Mesenchymal stem cell (in vitro differentiated cells and primary cell): ENCODE results near the gene ANO7.

Experiments
- DNase-seq: peaks from one replicate; pipeline ENCODE4 v3.0.0-alpha.2; 2013
- H2AFZ ChIP-seq: one replicate; pipeline ENCODE4 v1.6.1; 2013; ENCODE audit warnings: low read depth, mild to moderate bottlenecking, control low read depth, inconsistent platforms, low read length, moderate library complexity
- H2AK5ac ChIP-seq: 2 replicates; pipeline ENCODE4 v1.6.1; 2013; ENCODE audit warnings: low read length, moderate library complexity, mild to moderate bottlenecking, inconsistent platforms; ENCODE audit not compliant: severe bottlenecking
- H2BK120ac ChIP-seq: one replicate; pipeline ENCODE4 v1.6.1; 2013; ENCODE audit warnings: low read depth, mild to moderate bottlenecking, inconsistent platforms, low read length, moderate library complexity
- H2BK12ac ChIP-seq, 2 experiments: one replicate each; pipeline ENCODE4 v1.6.1; 2013; ENCODE audit warnings: inconsistent platforms in 2 of 2, low read length in 2 of 2, mild to moderate bottlenecking in 2 of 2, moderate library complexity in 2 of 2, control low read depth in 1 of 2
- H2BK15ac ChIP-seq: one replicate; pipeline ENCODE4 v1.6.1; 2013; ENCODE audit warnings: mild to moderate bottlenecking, low read depth, inconsistent platforms; ENCODE audit not compliant: poor library complexity, severe bottlenecking
- H2BK5ac ChIP-seq: 2 replicates; pipeline ENCODE4 v1.6.1; 2013; ENCODE audit warnings: low read depth, mild to moderate bottlenecking, low read length, control low read depth, inconsistent platforms; ENCODE audit not compliant: poor library complexity, severe bottlenecking
- H3K14ac ChIP-seq, 2 experiments: one replicate each; pipeline ENCODE4 v1.6.1; 2013; ENCODE audit warnings: inconsistent platforms in 2 of 2, low read length in 2 of 2, control low read depth in 1 of 2, mild to moderate bottlenecking in 1 of 2, moderate library complexity in 1 of 2
- H3K18ac ChIP-seq, 2 experiments: one replicate each; pipeline ENCODE4 v1.6.1; 2013; ENCODE audit warnings: inconsistent platforms in 2 of 2, low read length in 2 of 2, control low read depth in 1 of 2, low read depth in 1 of 2, mild to moderate bottlenecking in 1 of 2
- H3K23ac ChIP-seq, 2 experiments: one replicate each; pipeline ENCODE4 v1.6.1; 2013; ENCODE audit warnings: inconsistent platforms in 2 of 2, low read length in 2 of 2, mild to moderate bottlenecking in 2 of 2, moderate library complexity in 2 of 2, control low read depth in 1 of 2
- H3K27ac ChIP-seq: 2 replicates; pipeline ENCODE4 v1.5.1; 2013; ENCODE audit warnings: mild to moderate bottlenecking, moderate library complexity, low read length, control low read depth, inconsistent platforms; ENCODE audit not compliant: poor library complexity, severe bottlenecking
- H3K27me3 ChIP-seq, 2 experiments: 2 replicates each; pipeline versions ENCODE4 v1.6.1 to v1.7.0; 2013; ENCODE audit warnings: low read length in 2 of 2, mild to moderate bottlenecking in 2 of 2, moderate library complexity in 2 of 2, control low read depth in 1 of 2, inconsistent platforms in 1 of 2; ENCODE audit not compliant: control insufficient read depth in 1 of 2, insufficient read depth in 1 of 2
- H3K36me3 ChIP-seq, 2 experiments: 2 replicates each; pipeline versions ENCODE4 v1.6.1 to v1.7.0; 2013; ENCODE audit warnings: low read length in 2 of 2, control low read depth in 1 of 2, inconsistent platforms in 1 of 2, low read depth in 1 of 2, mild to moderate bottlenecking in 1 of 2; ENCODE audit not compliant: insufficient read depth in 2 of 2, control insufficient read depth in 1 of 2
- H3K4ac ChIP-seq, 2 experiments: one replicate each; pipeline ENCODE4 v1.6.1; 2013; ENCODE audit warnings: inconsistent platforms in 2 of 2, low read length in 2 of 2, mild to moderate bottlenecking in 2 of 2, moderate library complexity in 2 of 2, control low read depth in 1 of 2, low read depth in 1 of 2
- H3K4me1 ChIP-seq: 2 replicates; pipeline ENCODE4 v1.6.1; 2013; ENCODE audit warnings: low read depth, low read length, control low read depth; ENCODE audit not compliant: control insufficient read depth, insufficient read depth
- H3K4me2 ChIP-seq: 2 replicates; pipeline ENCODE4 v1.6.1; 2013; ENCODE audit warnings: low read length, mild to moderate bottlenecking, inconsistent platforms; ENCODE audit not compliant: poor library complexity, severe bottlenecking
- H3K4me3 ChIP-seq, 2 experiments: 2 replicates each; pipeline versions ENCODE4 v1.5.1 to v1.7.0; 2013; ENCODE audit warnings: low read length in 2 of 2, mild to moderate bottlenecking in 2 of 2, control low read depth in 1 of 2, low read depth in 1 of 2; ENCODE audit not compliant: insufficient read depth in 1 of 2
- H3K79me1 ChIP-seq: replicated peaks from 2 replicates; pipeline ENCODE4 v1.6.1; 2013; ENCODE audit warnings: mild to moderate bottlenecking, control low read depth, low read length, inconsistent platforms; ENCODE audit not compliant: poor library complexity, severe bottlenecking
- H3K9ac ChIP-seq: 2 replicates; pipeline ENCODE4 v1.7.0; 2013; ENCODE audit warnings: mild to moderate bottlenecking, low read length, moderate library complexity
- H3K9me3 ChIP-seq: 2 replicates; pipeline ENCODE4 v1.7.0; 2013; ENCODE audit warnings: mild to moderate bottlenecking, low read length; ENCODE audit not compliant: control insufficient read depth
- H4K8ac ChIP-seq: one replicate; pipeline ENCODE4 v1.6.1; 2013; ENCODE audit warnings: inconsistent platforms, mild to moderate bottlenecking, low read length, moderate library complexity
- H4K91ac ChIP-seq: one replicate; pipeline ENCODE4 v1.6.1; 2013; ENCODE audit warnings: mild to moderate bottlenecking, low read length, inconsistent platforms
- WGBS: methylation state at CpG from one replicate; pipeline ENCODE4 v1.1.7; 2013; ENCODE audit warnings: mixed read lengths; 5-methylcytosine and 5-hydroxymethylcytosine counted together

Gene ANO7

GRCh38 chr2:241201445-241202267 lies 13.2 kb downstream of the ANO7 start:
- no peak for DNase-seq
- Histone ChIP-seq H3K4ac (no peak overlapping the region), H2BK120ac (no peak overlapping the region), H4K8ac (no peak overlapping the region), H2BK5ac (no peak overlapping the region), H4K91ac (no peak overlapping the region), H2BK12ac (no peak overlapping the region), H3K27ac (no peak overlapping the region), H3K9me3 (no peaks in the 10 kb centered on the region), H3K14ac (peak overlapping the region in 1 of 2 experiments; percentile 28), H2AFZ (no peak overlapping the region), H3K27me3 (peaks cover 0 to 25% of the 10 kb centered on the region in 2 experiments), H3K9ac (no peak overlapping the region), H3K18ac (no peak overlapping the region), H3K4me3 (no peak overlapping the region), H3K36me3 (no peaks in the 10 kb centered on the region), H3K4me1 (peaks cover 6% of the 10 kb centered on the region), H3K79me1 (no peaks in the 10 kb centered on the region), H3K4me2 (no peak overlapping the region), H3K23ac (no peak overlapping the region), H2AK5ac (no peak overlapping the region), H2BK15ac (no peak overlapping the region)
- 89% methylated on average over 24 of the region's 24 CpGs for WGBS

- no peak overlapping the region for H4K8ac ChIP-seq
- H3K4me2 ChIP-seq, result no peak overlapping the region
- H3K79me1 ChIP-seq, result no peaks in the 10 kb centered on the region
- peaks cover 0 to 22% of the 10 kb centered on the region in 2 experiments for H3K27me3 ChIP-seq
- peaks cover 6% of the 10 kb centered on the region for H3K4me1 ChIP-seq
- H2BK5ac ChIP-seq, result no peak overlapping the region
- H3K14ac ChIP-seq, result no peak overlapping the region
- H2BK12ac ChIP-seq, result no peak overlapping the region
- no peaks in the 10 kb centered on the region for H3K9me3 ChIP-seq
- H2BK15ac ChIP-seq, result no peak overlapping the region
- no peak overlapping the region for H3K4ac ChIP-seq
- no peak overlapping the region for H3K27ac ChIP-seq
- peak overlapping the region; percentile 13 for H4K91ac ChIP-seq
- DNase-seq, result no peak
- H3K18ac ChIP-seq, result no peak overlapping the region
- no peak overlapping the region for H3K23ac ChIP-seq
- no peak overlapping the region for H3K9ac ChIP-seq
- H2AFZ ChIP-seq, result no peak overlapping the region
- no peak overlapping the region for H3K4me3 ChIP-seq
- WGBS, result 85% methylated on average over 15 of the region's 15 CpGs
- no peak overlapping the region for H2AK5ac ChIP-seq
- no peak overlapping the region for H2BK120ac ChIP-seq
- no peaks in the 10 kb centered on the region for H3K36me3 ChIP-seq
These were observed 13.8 kb downstream of the ANO7 start for GRCh38 chr2:241202268-241202585.

GRCh38 chr2:241202681-241203080 lies 14.2 kb downstream of the ANO7 start:
- Histone ChIP-seq H3K27ac (no peak overlapping the region), H3K9me3 (no peaks in the 10 kb centered on the region), H3K36me3 (no peaks in the 10 kb centered on the region), H2BK12ac (no peak overlapping the region), H3K9ac (no peak overlapping the region), H3K18ac (no peak overlapping the region), H3K79me1 (no peaks in the 10 kb centered on the region), H2BK120ac (no peak overlapping the region), H3K4me1 (peaks cover 6% of the 10 kb centered on the region), H3K14ac (no peak overlapping the region), H2BK15ac (no peak overlapping the region), H4K91ac (no peak overlapping the region), H2BK5ac (no peak overlapping the region), H3K23ac (no peak overlapping the region), H3K4me2 (no peak overlapping the region), H2AK5ac (no peak overlapping the region), H4K8ac (no peak overlapping the region), H3K4me3 (no peak overlapping the region), H2AFZ (no peak overlapping the region), H3K4ac (no peak overlapping the region), H3K27me3 (peaks cover 2 to 26% of the 10 kb centered on the region in 2 experiments)
- DNase-seq, result no peak
- 89% methylated on average over 9 of the region's 9 CpGs for WGBS

- H3K4me2 ChIP-seq, result no peak overlapping the region
- no peak overlapping the region for H2BK5ac ChIP-seq
- H3K27ac ChIP-seq, result no peak overlapping the region
- no peaks in the 10 kb centered on the region for H3K36me3 ChIP-seq
- WGBS, result 92% methylated on average over 27 of the region's 27 CpGs
- no peak overlapping the region for H3K4ac ChIP-seq
- no peak overlapping the region for H4K91ac ChIP-seq
- H2BK12ac ChIP-seq, result no peak overlapping the region
- no peak overlapping the region for H2BK15ac ChIP-seq
- no peak overlapping the region for H2AFZ ChIP-seq
- H2AK5ac ChIP-seq, result no peak overlapping the region
- H2BK120ac ChIP-seq, result no peak overlapping the region
- DNase-seq, result no peak
- H3K18ac ChIP-seq, result no peak overlapping the region
- no peak overlapping the region for H3K4me3 ChIP-seq
- H3K23ac ChIP-seq, result no peak overlapping the region
- peaks cover 6% of the 10 kb centered on the region for H3K4me1 ChIP-seq
- H3K14ac ChIP-seq, result peak overlapping the region in 1 of 2 experiments; percentile 38
- H4K8ac ChIP-seq, result no peak overlapping the region
- no peaks in the 10 kb centered on the region for H3K9me3 ChIP-seq
- H3K79me1 ChIP-seq, result no peaks in the 10 kb centered on the region
- no peak overlapping the region for H3K9ac ChIP-seq
- H3K27me3 ChIP-seq, result peaks cover 6 to 30% of the 10 kb centered on the region in 2 experiments
These were observed 14.9 kb downstream of the ANO7 start for GRCh38 chr2:241203218-241204009.
